HCT116 (cell line): ENCODE results near the gene RPUSD3. TPM values are rescaled to one million over a fixed set of nuclear protein-coding genes. Genes with fewer than 3 reads are reported as not detected.

Experiments
- ATAC-seq: fragments of 200-7000 bp; cut with Tn5 transposase; 2 replicates; pipeline ENCODE4 v1.9.1; 2020; ENCODE audit warnings: mild to moderate bottlenecking, moderate library complexity
- BruUV-seq: library from RNA; stranded (reverse); fragments of 400-500 nt; replicated peaks from 2 replicates; lab custom pipeline; 2021; lab: Mats Ljungman, UMichigan
- CTCF ChIA-PET: fragments of 300-600 bp; sonication (Branson Sonifier 250); formaldehyde crosslinking; loops from one replicate; lab custom pipeline; 2021; ENCODE audit warnings: antibody characterized with exemption; lab: Charles Lee
- POLR2A ChIA-PET: fragments of 300-600, 350-600 bp; sonication (Branson Sonifier 250); formaldehyde crosslinking; loops from one replicate; lab custom pipeline; 2021; ENCODE audit warnings: antibody characterized with exemption; lab: Charles Lee
- RAD21 ChIA-PET, 2 experiments: fragments of 300-600 bp; sonication (Branson Sonifier 250); formaldehyde crosslinking; loops; one replicate each; lab custom pipeline; 2023; ENCODE audit warnings: low total read pairs in 2 of 2; ENCODE audit not compliant: uncharacterized antibody in 2 of 2, unreplicated experiment in 2 of 2, low non-redundant PET in 1 of 2; lab: Charles Lee
- DNase-seq: peaks from one replicate; pipeline ENCODE4 v3.0.0-alpha.2; 2010; ENCODE audit warnings: low read depth, low spot score
- H2AFZ ChIP-seq: fragments of 200-600 bp; shearing (Covaris generic), sonication (generic); 2 replicates; pipeline ENCODE4 v1.6.1; 2017; ENCODE audit warnings: low read depth, mixed run types, mixed read lengths, antibody characterized with exemption, low read length; ENCODE audit not compliant: poor library complexity, severe bottlenecking
- H3K27ac ChIP-seq: 2 replicates; pipeline ENCODE4 v1.5.1; 2012; ENCODE audit warnings: low read depth, low read length
- H3K27me3 ChIP-seq: fragments of 200-600 bp; sonication (generic); 2 replicates; pipeline ENCODE4 v1.6.1; 2016; ENCODE audit warnings: mixed run types, low read length, mixed read lengths; ENCODE audit not compliant: insufficient read depth
- H3K36me3 ChIP-seq, 2 experiments: fragments of 200-500 bp in 1 of 2; fragments of 200-600 bp in 1 of 2; sonication (Bioruptor generic) in 1 of 2; sonication (generic) in 1 of 2; 2 replicates each; pipeline versions ENCODE4 v1.5.1 to v1.6.1; 2014 to 2016; ENCODE audit warnings: low read length in 2 of 2, inconsistent platforms in 1 of 2, mixed read lengths in 1 of 2, mixed run types in 1 of 2; ENCODE audit not compliant: insufficient read depth in 2 of 2, control insufficient read depth in 1 of 2
- H3K4me1 ChIP-seq, 2 experiments: fragments of 200-600 bp in 1 of 2; sonication (generic) in 1 of 2; 2 replicates each; pipeline versions ENCODE4 v1.5.1 to v1.6.1; 2012 to 2017; ENCODE audit warnings: low read length in 2 of 2, inconsistent platforms in 1 of 2, mild to moderate bottlenecking in 1 of 2, mixed read lengths in 1 of 2, mixed run types in 1 of 2, moderate library complexity in 1 of 2; ENCODE audit not compliant: insufficient read depth in 2 of 2, control insufficient read depth in 1 of 2
- H3K4me2 ChIP-seq: fragments of 200-600 bp; sonication (generic); 2 replicates; pipeline ENCODE4 v1.6.1; 2017; ENCODE audit warnings: mixed run types, low read length, mixed read lengths
- H3K4me3 ChIP-seq, 2 experiments: fragments of 200-600 bp in 1 of 2; sonication (generic) in 1 of 2; replicated peaks in 1 of 2; 2 replicates each; pipeline ENCODE4 v1.5.1; 2011 to 2016; ENCODE audit warnings: low read length in 2 of 2, control low read depth in 1 of 2, low read depth in 1 of 2, mild to moderate bottlenecking in 1 of 2, mixed read lengths in 1 of 2, mixed run types in 1 of 2
- H3K79me2 ChIP-seq: fragments of 200-600 bp; sonication (generic); 2 replicates; pipeline ENCODE4 v1.6.1; 2017; ENCODE audit warnings: mild to moderate bottlenecking, mixed run types, low read length, moderate library complexity, mixed read lengths; ENCODE audit not compliant: insufficient read depth
- H3K9ac ChIP-seq: fragments of 200-600 bp; sonication (generic); 2 replicates; pipeline ENCODE4 v1.6.1; 2016; ENCODE audit warnings: low read length, mixed read lengths
- H3K9me2 ChIP-seq: fragments of 200-600 bp; sonication (generic), shearing (Covaris generic); 2 replicates; pipeline ENCODE4 v1.6.1; 2017; ENCODE audit warnings: mixed run types, mild to moderate bottlenecking, moderate library complexity; ENCODE audit not compliant: insufficient read depth
- H3K9me3 ChIP-seq, 2 experiments: fragments of 200-500 bp in 1 of 2; fragments of 200-600 bp in 1 of 2; sonication (Bioruptor generic) in 1 of 2; sonication (generic) in 1 of 2; 2 replicates each; pipeline ENCODE4 v1.6.1; 2014 to 2017; ENCODE audit warnings: low read length in 2 of 2, mixed read lengths in 2 of 2, inconsistent platforms in 1 of 2, low read depth in 1 of 2, mild to moderate bottlenecking in 1 of 2, mixed run types in 1 of 2, moderate library complexity in 1 of 2; ENCODE audit not compliant: control insufficient read depth in 1 of 2, insufficient read depth in 1 of 2
- H4K20me1 ChIP-seq: fragments of 200-600 bp; sonication (generic), shearing (Covaris generic); 2 replicates; pipeline ENCODE4 v1.6.1; 2017; ENCODE audit warnings: mixed run types, mild to moderate bottlenecking, moderate library complexity; ENCODE audit not compliant: insufficient read depth
- ATF3 ChIP-seq: IDR thresholded peaks from 2 replicates; pipeline ENCODE4 v1.6.1; 2012
- CBX3 ChIP-seq: IDR thresholded peaks from 2 replicates; pipeline ENCODE4 v1.6.1; 2012; ENCODE audit warnings: low read depth
- EGR1 ChIP-seq: IDR thresholded peaks from 2 replicates; pipeline ENCODE4 v1.6.1; 2012; ENCODE audit warnings: low read depth
- ELF1 ChIP-seq: IDR thresholded peaks from 2 replicates; pipeline ENCODE4 v1.6.1; 2012; ENCODE audit warnings: low read depth, borderline replicate concordance
- EZH2 ChIP-seq: fragments of 200-600 bp; sonication (generic); IDR thresholded peaks from 2 replicates; pipeline ENCODE4 v1.6.1; 2017; ENCODE audit warnings: antibody characterized with exemption, mixed run types
- EZH2phosphoT487 ChIP-seq: fragments of 200-600 bp; IDR thresholded peaks from 2 replicates; pipeline ENCODE4 v1.6.1; 2018; ENCODE audit warnings: antibody characterized with exemption, borderline replicate concordance
- FOSL1 ChIP-seq: IDR thresholded peaks from 2 replicates; pipeline ENCODE4 v1.6.1; 2012; ENCODE audit warnings: low read depth
- JUND ChIP-seq: IDR thresholded peaks from 2 replicates; pipeline ENCODE4 v1.6.1; 2012
- POLR2A ChIP-seq: IDR thresholded peaks from 2 replicates; pipeline ENCODE4 v1.7.0; 2011; ENCODE audit warnings: borderline replicate concordance; ENCODE audit not compliant: insufficient read depth, insufficient read length; ENCODE audit errors: extremely low read depth
- POLR2AphosphoS5 ChIP-seq: IDR thresholded peaks from 2 replicates; pipeline ENCODE4 v1.6.1; 2011; ENCODE audit warnings: mild to moderate bottlenecking, low read depth, low read length, moderate library complexity
- RAD21 ChIP-seq: IDR thresholded peaks from 2 replicates; pipeline ENCODE4 v1.6.1; 2012; ENCODE audit warnings: low read depth, mild to moderate bottlenecking
- SIN3A ChIP-seq: IDR thresholded peaks from 2 replicates; pipeline ENCODE4 v1.6.1; 2012; ENCODE audit warnings: low read depth
- SP1 ChIP-seq: IDR thresholded peaks from 2 replicates; pipeline ENCODE4 v1.6.1; 2012; ENCODE audit warnings: low read depth
- SRF ChIP-seq: IDR thresholded peaks from 2 replicates; pipeline ENCODE4 v1.6.1; 2012; ENCODE audit warnings: low read depth
- TCF7L2 ChIP-seq: IDR thresholded peaks from 2 replicates; pipeline ENCODE4 v1.7.0; 2011; ENCODE audit warnings: borderline replicate concordance, inconsistent platforms; ENCODE audit not compliant: insufficient read depth, insufficient read length; ENCODE audit errors: extremely low read depth
- ZBTB33 ChIP-seq: IDR thresholded peaks from 2 replicates; pipeline ENCODE4 v1.6.1; 2011; ENCODE audit warnings: mild to moderate bottlenecking, low read length, moderate library complexity; ENCODE audit not compliant: insufficient replicate concordance; ENCODE audit errors: extremely low read depth
- ZFX ChIP-seq: fragments of 450-650 bp; IDR thresholded peaks from 2 replicates; pipeline ENCODE4 v1.6.1; 2017
- intact Hi-C: fragments of 100-400 bp; cut with micrococcal nuclease; formaldehyde crosslinking; loops from 2 replicates; pipeline ENCODE4 v1.10.0; 2022
- total RNA-seq: library from RNA; stranded (reverse); gene quantifications from one replicate; pipeline ENCODE4 v1.2.1, GENCODE V29; 2021; ENCODE audit not compliant: unreplicated experiment

RPUSD3 gene
- total RNA-seq, 1 experiment from 2014 or later = 58.0 TPM

GRCh38 chr3:9807981-9808344 is 35.8 kb downstream of the RPUSD3 start:
- RAD21 ChIA-PET = no interaction called here
- H3K4me1 ChIP-seq = peaks cover 11 to 33% of the 10 kb centered on the region in 2 experiments; a peak in 3 of 4 replicates
- no peak for TF ChIP-seq ATF3
- TF ChIP-seq, all 23 proteins: peak for 0
- Histone ChIP-seq H3K9me3 (no peaks in the 10 kb centered on the region), H3K79me2 (no peaks in the 10 kb centered on the region; the same call in 1 of the 2 replicates), H3K36me3 (peaks cover 32 to 33% of the 10 kb centered on the region in 2 experiments; a peak in 3 of 4 replicates), H3K27ac (peak overlapping the region; percentile 69), H3K9me2 (no peaks in the 10 kb centered on the region), H3K4me3 (no peak overlapping the region), H3K27me3 (no peaks in the 10 kb centered on the region), H3K4me2 (no peak overlapping the region; the same call in 1 of the 2 replicates), H3K9ac (no peak overlapping the region), H4K20me1 (no peaks in the 10 kb centered on the region), H2AFZ (no peak overlapping the region)
- DNase-seq (no peak), ATAC-seq (no peak)
- intact Hi-C loops = loop anchor here (10.0 kb wide), 1 partner anchor 303 kb away; no protein-coding TSS in a partner anchor
- CTCF ChIA-PET = interaction anchor here (0.8 to 2.7 kb wide), 6 partner anchors 9 to 478 kb away, joined by 3 to 11 read pairs (median 4); partner anchors contain the start of genes ARPC4 and TADA3
- no TSS peak for BruUV-seq
- POLR2A ChIA-PET = interaction anchor here (1.4 kb wide), 1 partner anchor 139 kb away, joined by 4 read pairs; no protein-coding TSS in a partner anchor

GRCh38 chr3:9806688-9807589 is 36.9 kb downstream of the RPUSD3 start:
- POLR2A ChIA-PET = no interaction called here
- TSS peak; percentile 32 for BruUV-seq
- CTCF ChIA-PET = interaction anchor here (1.0 kb wide), 1 partner anchor 140 kb away, joined by 4 read pairs; no protein-coding TSS in a partner anchor
- no peak for TF ChIP-seq POLR2A
- no peak for TF ChIP-seq SRF
- no peak for TF ChIP-seq ZBTB33
- TF ChIP-seq ATF3 = no peak
- no peak for TF ChIP-seq TCF7L2
- no peak for TF ChIP-seq CBX3
- TF ChIP-seq FOSL1 = no peak
- no peak for TF ChIP-seq JUND
- TF ChIP-seq ZFX = no peak
- TF ChIP-seq EZH2phosphoT487 = no peak
- TF ChIP-seq POLR2AphosphoS5 = no peak
- no peak for TF ChIP-seq ELF1
- no peak for TF ChIP-seq EZH2
- TF ChIP-seq SP1 = no peak
- TF ChIP-seq RAD21 = no peak
- no peak for TF ChIP-seq EGR1
- TF ChIP-seq SIN3A = no peak

More at GRCh38 chr3:9806688-9807589, 36.9 kb downstream of the RPUSD3 start:
- no peak overlapping the region for H3K4me3 ChIP-seq
- no peak overlapping the region for H2AFZ ChIP-seq
- intact Hi-C loops = loop anchor here (10.0 kb wide), 1 partner anchor 302 kb away; no protein-coding TSS in a partner anchor
- H3K9me2 ChIP-seq = no peaks in the 10 kb centered on the region
- no peaks in the 10 kb centered on the region; the same call in 1 of the 2 replicates for H3K79me2 ChIP-seq
- peaks cover 30 to 33% of the 10 kb centered on the region in 2 experiments; a peak in 3 of 4 replicates for H3K36me3 ChIP-seq
- no peaks in the 10 kb centered on the region for H4K20me1 ChIP-seq
- H3K9me3 ChIP-seq = no peaks in the 10 kb centered on the region
- H3K27ac ChIP-seq = no peak overlapping the region
- no peak for ATAC-seq
- RAD21 ChIA-PET = no interaction called here
- H3K4me2 ChIP-seq = no peak overlapping the region
- H3K4me1 ChIP-seq = peaks cover 11 to 33% of the 10 kb centered on the region in 2 experiments; a peak in 3 of 4 replicates
- H3K27me3 ChIP-seq = no peaks in the 10 kb centered on the region
- DNase-seq = no peak
- H3K9ac ChIP-seq = no peak overlapping the region
